Small intestine (tissue), 7 donors: ENCODE data around the gene GPR161. TPM values are rescaled to one million over a fixed set of nuclear protein-coding genes. Genes with fewer than 3 reads are reported as not detected.

Source experiments
- DNase-seq, 2 donors: peaks; one replicate each; pipeline versions ENCODE4 v3.0.0 to v3.0.0-alpha.2; 2013
- FAIRE-seq: peaks from 2 replicates; lab custom pipeline; 2012; peaks lifted over from hg19 to GRCh38; lab: Jason Lieb, UNC
- H3K27ac ChIP-seq, 3 donors: one replicate each; pipeline ENCODE4 v1.5.1; 2013; ENCODE audit warnings: low read length in 2 of 3, mild to moderate bottlenecking in 2 of 3, control low read depth in 1 of 3, inconsistent platforms in 1 of 3, low read depth in 1 of 3, moderate library complexity in 1 of 3
- H3K27me3 ChIP-seq, 3 donors: one replicate each; pipeline ENCODE4 v1.6.1; 2013; ENCODE audit warnings: low read length in 3 of 3, inconsistent platforms in 1 of 3; ENCODE audit not compliant: control insufficient read depth in 3 of 3, insufficient read depth in 3 of 3
- H3K36me3 ChIP-seq, 3 donors: one replicate each; pipeline ENCODE4 v1.6.1; 2013; ENCODE audit warnings: low read length in 3 of 3, inconsistent platforms in 1 of 3, low read depth in 1 of 3, mild to moderate bottlenecking in 1 of 3, moderate library complexity in 1 of 3; ENCODE audit not compliant: control insufficient read depth in 3 of 3, insufficient read depth in 2 of 3
- H3K4me1 ChIP-seq, 3 donors: one replicate each; pipeline ENCODE4 v1.6.1; 2013; ENCODE audit warnings: low read length in 2 of 3, inconsistent platforms in 1 of 3, low read depth in 1 of 3, mild to moderate bottlenecking in 1 of 3, moderate library complexity in 1 of 3; ENCODE audit not compliant: control insufficient read depth in 3 of 3, insufficient read depth in 2 of 3
- H3K4me3 ChIP-seq, 3 donors: one replicate each; pipeline ENCODE4 v1.5.1; 2013; ENCODE audit warnings: low read length in 3 of 3, control low read depth in 1 of 3, inconsistent platforms in 1 of 3, low read depth in 1 of 3, mild to moderate bottlenecking in 1 of 3, moderate library complexity in 1 of 3
- H3K9me3 ChIP-seq, 2 donors: one replicate each; pipeline ENCODE4 v1.6.1; 2013; ENCODE audit warnings: low read depth in 1 of 2, low read length in 1 of 2; ENCODE audit not compliant: control insufficient read depth in 2 of 2, insufficient read depth in 1 of 2
- WGBS, 3 donors: extraction: QIAGEN DNeasy Blood & Tissue Kit; methylation state at CpG; one replicate each; pipeline ENCODE4 v1.1.7; 2013; 5-methylcytosine and 5-hydroxymethylcytosine counted together
- polyA plus RNA-seq, 4 donors: library from polyadenylated mRNA; stranded (reverse) in 3 of 4; unstranded in 1 of 4; fragments of 200-250 nt in 3 of 4; fragments of 120-200 nt in 1 of 4; gene quantifications; one replicate each; pipeline versions ENCODE4 v1.2.1 to v1.2.3, GENCODE V29; 2013
- donor health status: healthy with polysubstance abuse.
- donor health status: control.
- donor health status: control.
- donor health status: Bipolar disorder and iron deficiency.
- donor health status: healthy.

The GPR161 gene
- polyA plus RNA-seq, 4 donors = under 0.01 to 4.1 (median 1.9) TPM

DNA sequence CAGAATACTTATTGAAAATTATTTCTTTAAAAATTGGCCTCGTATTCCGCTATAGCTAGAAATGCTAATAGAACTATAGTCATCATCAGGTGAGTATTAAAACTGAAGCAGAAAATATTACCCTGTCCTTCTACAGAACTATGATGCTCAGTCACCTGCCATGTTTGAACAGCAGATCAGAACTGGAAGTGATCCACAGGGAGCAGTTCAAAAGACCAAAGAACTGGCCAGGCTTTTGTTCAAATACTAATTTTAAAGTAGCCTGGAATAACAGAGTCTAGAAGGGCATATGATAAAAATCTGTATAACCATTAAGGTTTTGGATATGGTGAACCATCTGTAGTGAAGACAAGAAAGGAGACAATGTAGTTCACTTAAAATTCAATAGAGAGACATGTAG lies 94.4 kb downstream of the GPR161 start:
- Histone ChIP-seq H3K4me1 (no peaks in the 10 kb centered on the region), H3K27ac (no peak overlapping the region), H3K36me3 (peaks cover 2 to 8% (median 4%) of the 10 kb centered on the region in 3 donors), H3K9me3 (no peaks in the 10 kb centered on the region), H3K27me3 (no peaks in the 10 kb centered on the region), H3K4me3 (no peak overlapping the region)
- DNase-seq (no peak), FAIRE-seq (no peak)
- 97 to 99% (median 99%) methylated on average over 2 of the region's 2 CpGs for WGBS, 3 donors

DNA sequence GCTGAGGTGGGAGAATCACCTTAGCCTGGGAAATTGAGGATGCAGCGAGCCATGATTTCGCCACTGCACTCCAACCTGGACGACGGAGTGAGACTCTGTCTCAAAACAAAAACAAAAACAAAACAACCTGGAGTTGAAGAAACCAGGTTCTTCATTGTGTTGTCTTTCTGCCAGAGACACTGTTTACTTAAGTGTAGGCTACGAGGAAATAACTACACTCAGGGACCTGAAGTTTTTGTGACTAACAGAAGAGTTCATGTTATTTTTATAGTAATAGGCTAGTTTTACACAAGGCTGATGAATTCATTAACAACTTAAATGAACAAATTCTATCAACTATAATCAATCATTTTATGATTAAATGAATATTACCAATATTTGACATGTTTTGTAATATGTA lies 101.4 kb downstream of the GPR161 start:
- H3K9me3 ChIP-seq = no peaks in the 10 kb centered on the region
- 87 to 92% (median 91%) methylated on average over 5 of the region's 5 CpGs for WGBS, 3 donors
- FAIRE-seq (no peak), DNase-seq (no peak)
- no peaks in the 10 kb centered on the region for H3K27me3 ChIP-seq
- no peak overlapping the region for H3K4me3 ChIP-seq
- H3K4me1 ChIP-seq = no peaks in the 10 kb centered on the region
- H3K27ac ChIP-seq = no peak overlapping the region
- H3K36me3 ChIP-seq = peaks cover 0 to 8% (median 2%) of the 10 kb centered on the region in 3 donors

DNA sequence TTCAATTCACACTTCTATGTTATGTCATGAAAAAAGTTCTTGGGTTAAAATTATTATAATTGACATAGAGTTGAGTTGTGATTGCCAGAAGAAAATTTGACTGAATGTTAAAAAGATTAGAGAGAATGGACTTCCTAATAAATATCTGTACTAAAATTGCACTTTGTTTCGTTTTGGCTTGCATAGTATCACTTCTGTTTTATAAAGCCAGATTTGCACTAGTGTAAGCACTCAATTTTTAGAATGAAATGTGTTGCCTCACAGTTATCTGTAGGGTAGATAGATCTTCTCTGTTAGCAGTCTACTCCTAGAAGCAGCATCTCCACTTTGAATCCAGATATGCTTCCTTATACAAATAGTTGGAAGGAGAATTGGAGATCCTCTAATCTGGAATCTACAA lies 104.7 kb downstream of the GPR161 start:
- Histone ChIP-seq H3K4me1 (no peaks in the 10 kb centered on the region), H3K4me3 (no peak overlapping the region), H3K27ac (no peak overlapping the region), H3K9me3 (no peaks in the 10 kb centered on the region), H3K27me3 (no peaks in the 10 kb centered on the region), H3K36me3 (peaks cover 0 to 11% (median 2%) of the 10 kb centered on the region in 3 donors)
- WGBS, 3 donors = 74 to 81% (median 76%) methylated on average over 1 of the region's 1 CpG
- DNase-seq (no peak), FAIRE-seq (no peak)

DNA sequence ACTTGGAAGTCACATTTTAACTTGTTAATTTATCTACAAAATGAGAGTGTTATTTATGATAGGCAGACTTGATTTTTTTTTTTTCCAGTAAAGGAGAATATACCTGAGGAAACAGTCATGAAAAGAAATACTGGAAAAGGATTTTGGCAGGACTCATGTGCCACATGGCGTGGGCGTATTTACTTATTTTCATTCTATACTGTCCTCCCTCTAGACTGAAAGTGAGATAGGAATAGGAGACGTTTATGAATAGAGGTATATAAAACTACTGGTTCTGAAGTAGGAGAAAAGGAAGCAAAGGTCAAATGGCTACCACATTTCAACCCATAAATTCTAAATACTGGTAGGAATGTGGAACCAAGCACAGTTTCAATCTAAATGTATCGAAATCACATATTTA lies 105.1 kb downstream of the GPR161 start:
- Histone ChIP-seq H3K27me3 (no peaks in the 10 kb centered on the region), H3K4me3 (no peak overlapping the region), H3K9me3 (no peaks in the 10 kb centered on the region), H3K27ac (no peak overlapping the region), H3K36me3 (peaks cover 0 to 11% (median 4%) of the 10 kb centered on the region in 3 donors), H3K4me1 (no peaks in the 10 kb centered on the region)
- DNase-seq (no peak), FAIRE-seq (no peak)
- WGBS, 3 donors = 81 to 83% (median 82%) methylated on average over 4 of the region's 4 CpGs

- H3K4me3 ChIP-seq = no peak overlapping the region
- no peaks in the 10 kb centered on the region for H3K4me1 ChIP-seq
- H3K36me3 ChIP-seq = peaks cover 0 to 11% (median 4%) of the 10 kb centered on the region in 3 donors
- FAIRE-seq = no peak
- no peak for DNase-seq
- 94 to 99% (median 97%) methylated on average over 5 of the region's 5 CpGs for WGBS, 3 donors
- H3K27ac ChIP-seq = no peak overlapping the region
- no peaks in the 10 kb centered on the region for H3K27me3 ChIP-seq
- no peaks in the 10 kb centered on the region for H3K9me3 ChIP-seq
Measured at GRCh38 chr1:168031198-168031597, 105.5 kb downstream of the GPR161 start.

Other genes with a start within 250 kb of the GPR161 start
- gene ADCY10, start 222.8 kb downstream of the GPR161 start, polyA plus RNA-seq = 1 to 10 TPM in 1 of 4 donors, under 1 TPM in 2, not detected in 1; 0.15 to 1.1 (median 0.40) TPM
- 10 to 100 TPM; 28.9 to 63.2 (median 35.6) TPM for gene DCAF6, start 200.2 kb downstream of the GPR161 start, polyA plus RNA-seq
- gene MPC2, start 199.9 kb downstream of the GPR161 start, polyA plus RNA-seq = 100 to 1,000 TPM; 140 to 208 (median 170) TPM
- 10 to 100 TPM; 21.2 to 29.7 (median 23.5) TPM for gene TIPRL, start 42.0 kb upstream of the GPR161 start, polyA plus RNA-seq
- 10 to 100 TPM in 1 of 4 donors, 1 to 10 TPM in 3; 2.4 to 17.9 (median 6.7) TPM for gene SFT2D2, start 89.1 kb upstream of the GPR161 start, polyA plus RNA-seq
- gene TBX19, start 143.9 kb upstream of the GPR161 start, polyA plus RNA-seq = 1 to 10 TPM in 2 of 4 donors, under 1 TPM in 2; 0.67 to 1.9 (median 1.0) TPM